Ramos (cell line): Measurements from ENCODE around the gene MAP3K1.

Experiments used
- in situ Hi-C: fragments of 300-500 bp; cut with MboI; formaldehyde crosslinking; loops from one replicate; pipeline ENCODE4 v1.14.3; 2022; ENCODE audit warnings: low sequenced_read_pairs; ENCODE audit not compliant: unreplicated experiment

The MAP3K1 gene

GRCh38 chr5:56893251-56893951 lies 78.1 kb downstream of the MAP3K1 start:
- in situ Hi-C loops: no loop called here

- in situ Hi-C loops: no loop called here
Observed at GRCh38 chr5:56896763-56897162, 81.4 kb downstream of the MAP3K1 start.

- in situ Hi-C loops: no loop called here
Observed at GRCh38 chr5:56898213-56898612, 82.9 kb downstream of the MAP3K1 start.

GRCh38 chr5:56900395-56900794 lies 85.0 kb downstream of the MAP3K1 start:
- in situ Hi-C loops: loop anchor here (10.0 kb wide), 1 partner anchor 324 kb away; no protein-coding TSS in a partner anchor

- in situ Hi-C loops: loop anchor here (10.0 kb wide), 1 partner anchor 324 kb away; no protein-coding TSS in a partner anchor
Observed at GRCh38 chr5:56900858-56901578, 85.7 kb downstream of the MAP3K1 start.

- in situ Hi-C loops: loop anchor here (10.0 kb wide), 1 partner anchor 316 kb away; no protein-coding TSS in a partner anchor
Observed at GRCh38 chr5:56908942-56909293, 93.6 kb downstream of the MAP3K1 start.

- in situ Hi-C loops: loop anchor here (10.0 kb wide), 1 partner anchor 315 kb away; no protein-coding TSS in a partner anchor
Observed at GRCh38 chr5:56909294-56910209, 94.2 kb downstream of the MAP3K1 start, which contains the start of gene SETD9. Gene SETD9, plus strand, starts transcription at chr5:56909596. Its CDS starts 50 bp downstream, at chr5:56909646.

GRCh38 chr5:56910210-56910965 lies 95.0 kb downstream of the MAP3K1 start:
- in situ Hi-C loops: no loop called here

GRCh38 chr5:56913766-56914165 lies 98.4 kb downstream of the MAP3K1 start:
- in situ Hi-C loops: no loop called here

GRCh38 chr5:56914678-56915077 lies 99.3 kb downstream of the MAP3K1 start:
- in situ Hi-C loops: no loop called here

- in situ Hi-C loops: no loop called here
Observed at GRCh38 chr5:56917534-56917933, 102.2 kb downstream of the MAP3K1 start.

GRCh38 chr5:56918054-56918453 lies 102.7 kb downstream of the MAP3K1 start:
- in situ Hi-C loops: no loop called here

- in situ Hi-C loops: no loop called here
Observed at GRCh38 chr5:56919942-56920662, 104.8 kb downstream of the MAP3K1 start.

GRCh38 chr5:56922922-56923321 lies 107.6 kb downstream of the MAP3K1 start:
- in situ Hi-C loops: no loop called here

GRCh38 chr5:56934325-56934724 lies 119.0 kb downstream of the MAP3K1 start:
- in situ Hi-C loops: no loop called here

- in situ Hi-C loops: no loop called here
Observed at GRCh38 chr5:56938858-56939257, 123.5 kb downstream of the MAP3K1 start.

GRCh38 chr5:56941981-56942380 lies 126.6 kb downstream of the MAP3K1 start:
- in situ Hi-C loops: no loop called here
